GM18861 (cell line): ENCODE measurements around the gene GAREM1.
A peak's percentile ranks its signal among the peaks of the same experiment; 100 is the strongest.
"Not testable (repeated sequence)": the region's sequence is repeated elsewhere in the genome, so short reads cannot be mapped to it uniquely, and the experiment has no call there.

Source experiments
- ATAC-seq: cut with Tn5 transposase; IDR thresholded peaks from one replicate; pipeline ENCODE4 v1.9.1; 2021; ENCODE audit not compliant: unreplicated experiment

The GAREM1 gene

DNA sequence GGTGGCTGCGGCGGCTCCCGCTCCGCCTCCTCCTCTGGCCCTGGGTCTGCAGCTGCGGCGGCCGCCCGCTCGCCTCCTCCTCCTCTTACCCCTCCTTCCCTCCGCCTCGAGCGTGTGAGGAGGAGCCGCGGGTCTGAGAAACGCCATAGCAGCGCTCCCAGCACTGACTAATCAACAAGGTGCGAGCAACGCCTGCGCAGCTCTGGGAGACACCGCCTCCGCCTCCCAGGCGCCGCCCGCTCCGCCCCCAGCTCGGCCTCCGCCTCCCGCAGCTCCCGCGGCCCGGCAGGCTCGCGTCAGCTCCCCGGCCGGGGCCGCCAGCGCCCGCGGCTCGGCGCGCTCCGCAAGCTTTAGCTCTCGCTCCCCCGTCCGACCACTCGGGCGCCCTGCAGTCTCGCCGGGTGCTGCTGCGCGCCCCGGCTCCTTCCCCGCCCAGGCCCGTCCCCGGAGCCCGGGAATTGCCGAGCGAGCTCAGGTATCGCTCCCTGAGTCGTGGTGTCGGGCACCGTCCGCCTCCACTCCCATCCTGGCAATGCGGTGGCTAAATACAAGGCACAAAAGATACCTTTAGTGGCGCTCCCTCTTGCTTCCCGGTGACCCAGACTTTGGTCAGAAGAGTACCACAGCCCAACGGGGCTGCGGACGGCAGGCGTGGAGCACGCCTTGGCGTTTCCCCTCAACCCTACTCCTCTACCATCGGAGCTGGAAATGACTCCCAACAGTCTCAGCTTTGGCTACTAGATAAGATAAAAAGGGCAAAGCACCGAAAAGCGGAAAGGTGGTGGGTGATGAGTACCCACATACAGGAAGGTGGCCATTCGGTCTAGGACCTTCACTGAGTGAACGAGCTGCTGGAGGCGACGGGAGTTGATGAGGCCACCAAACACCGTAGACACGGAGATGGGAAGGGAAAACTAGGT is at the start of gene GAREM1:
Gene GAREM1, minus strand, starts transcription at position 169 of the 920 bp plus-strand sequence. CDS start 454 bp downstream, outside the sequence.
- ATAC-seq, result peak; percentile 96

DNA sequence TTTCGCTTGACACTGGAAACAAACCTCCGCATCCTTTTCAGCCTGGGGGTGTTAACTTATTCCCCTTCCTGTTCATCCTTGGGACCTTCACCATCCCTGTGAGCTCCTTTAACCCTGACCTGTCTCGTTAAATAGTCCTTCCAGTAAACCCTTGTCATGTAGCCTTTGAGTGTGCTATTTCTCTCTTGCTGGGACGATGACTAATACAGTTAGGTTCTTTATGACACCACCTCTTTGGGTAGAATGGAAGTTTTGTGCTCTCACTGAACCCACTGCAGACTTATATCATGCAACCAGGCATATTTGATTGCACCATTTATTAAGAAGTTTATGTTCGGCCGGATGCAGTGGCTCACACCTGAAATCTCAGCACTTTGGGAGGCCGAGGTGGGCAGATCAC is 40.5 kb upstream of the GAREM1 start:
- ATAC-seq, result no peak

DNA sequence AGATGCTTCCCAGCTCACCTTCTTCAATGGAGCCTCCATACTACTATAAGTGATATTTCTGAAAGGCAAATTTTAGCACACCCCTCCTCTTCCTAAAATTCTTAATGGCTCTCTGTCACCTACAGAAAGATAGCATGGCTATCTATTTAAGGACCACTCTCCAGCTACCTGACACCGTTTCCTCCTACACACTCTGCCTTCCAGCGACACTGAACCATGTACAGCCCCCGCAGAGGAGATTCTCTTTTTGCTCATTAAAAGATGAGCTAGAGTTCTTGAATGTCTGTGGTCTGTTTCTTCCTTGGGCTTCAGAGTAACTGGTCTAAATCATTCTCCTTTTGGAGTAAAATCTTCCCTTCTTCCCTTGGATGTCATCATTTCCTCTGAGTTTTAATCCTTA is 38.4 kb upstream of the GAREM1 start:
- ATAC-seq, result no peak

DNA sequence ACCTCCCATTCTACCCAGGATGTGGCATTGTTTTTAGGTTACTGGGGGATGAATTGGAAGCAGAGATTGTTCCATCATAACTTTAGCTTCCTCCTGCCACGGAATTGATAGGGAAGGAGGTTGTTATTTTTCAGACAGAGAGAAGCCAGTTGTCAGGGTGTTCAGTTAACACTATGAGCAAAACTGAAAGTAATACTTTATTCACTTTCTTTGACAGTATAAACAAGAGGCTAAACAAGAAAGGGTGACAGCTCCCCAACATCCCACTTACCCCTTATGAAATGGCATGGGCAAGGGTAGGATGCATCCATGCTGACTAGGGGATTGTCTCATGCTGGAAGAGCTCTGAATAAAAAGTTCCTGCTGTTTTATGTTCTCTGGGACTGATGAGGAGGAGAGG is 36.4 kb upstream of the GAREM1 start:
- no peak for ATAC-seq

- ATAC-seq, result no peak
Measured at GRCh38 chr18:32502014-32502413, 31.3 kb upstream of the GAREM1 start.

GRCh38 chr18:32501242-32501641 is 30.6 kb upstream of the GAREM1 start:
- ATAC-seq, result not testable (repeated sequence)

- no peak for ATAC-seq
Measured at GRCh38 chr18:32483002-32483401, 12.3 kb upstream of the GAREM1 start.

GRCh38 chr18:32482117-32482516 is 11.4 kb upstream of the GAREM1 start:
- ATAC-seq, result no peak

- no peak for ATAC-seq
Measured at GRCh38 chr18:32480581-32480980, 9.9 kb upstream of the GAREM1 start.

GRCh38 chr18:32478807-32479206 is 8.1 kb upstream of the GAREM1 start:
- no peak for ATAC-seq

- no peak for ATAC-seq
Measured at GRCh38 chr18:32478317-32478716, 7.6 kb upstream of the GAREM1 start.

DNA sequence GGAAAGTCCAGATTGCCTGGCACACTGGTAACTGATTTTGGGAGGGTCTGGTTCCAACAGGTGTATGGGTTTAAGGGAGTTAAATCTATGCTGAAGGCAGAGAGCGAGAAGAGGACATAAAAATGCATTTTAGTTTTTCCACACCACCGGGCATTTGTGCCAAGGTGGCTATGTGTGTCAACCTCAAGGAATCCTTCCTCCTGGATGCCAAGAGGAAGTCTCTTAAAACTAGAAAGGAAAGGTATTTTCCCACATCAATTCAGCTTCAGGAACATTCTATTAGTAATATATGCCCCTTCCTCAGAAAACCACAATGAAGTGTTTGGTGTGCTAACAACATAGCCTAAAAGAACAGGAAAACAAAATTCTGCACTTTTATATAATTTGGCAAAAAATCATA is 5.4 kb upstream of the GAREM1 start:
- ATAC-seq, result no peak

GRCh38 chr18:32475069-32475468 is 4.4 kb upstream of the GAREM1 start:
- ATAC-seq, result not testable (repeated sequence)

- no peak for ATAC-seq
Measured at GRCh38 chr18:32473325-32473724, 2.6 kb upstream of the GAREM1 start.

- ATAC-seq, result no peak
Measured at GRCh38 chr18:32472841-32473240, 2.2 kb upstream of the GAREM1 start.

DNA sequence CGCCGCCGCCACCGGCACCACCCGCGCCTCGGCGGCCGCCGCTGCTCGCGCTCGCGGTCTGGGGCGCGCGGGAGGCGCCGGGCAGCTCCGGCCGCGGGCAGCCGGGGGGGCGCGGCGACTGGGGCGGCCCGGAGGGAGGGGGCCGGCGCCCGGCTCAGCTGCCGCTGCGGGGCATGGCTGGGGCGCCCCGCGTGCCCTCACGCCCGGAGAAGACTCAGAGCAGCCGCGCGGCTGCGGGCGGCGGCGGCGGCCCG is 295 bp downstream of the GAREM1 start:
- ATAC-seq, result no peak

GRCh38 chr18:32469691-32470459 is 807 bp downstream of the GAREM1 start:
- no peak for ATAC-seq

GRCh38 chr18:32469190-32469651 is 1.5 kb downstream of the GAREM1 start:
- no peak for ATAC-seq

DNA sequence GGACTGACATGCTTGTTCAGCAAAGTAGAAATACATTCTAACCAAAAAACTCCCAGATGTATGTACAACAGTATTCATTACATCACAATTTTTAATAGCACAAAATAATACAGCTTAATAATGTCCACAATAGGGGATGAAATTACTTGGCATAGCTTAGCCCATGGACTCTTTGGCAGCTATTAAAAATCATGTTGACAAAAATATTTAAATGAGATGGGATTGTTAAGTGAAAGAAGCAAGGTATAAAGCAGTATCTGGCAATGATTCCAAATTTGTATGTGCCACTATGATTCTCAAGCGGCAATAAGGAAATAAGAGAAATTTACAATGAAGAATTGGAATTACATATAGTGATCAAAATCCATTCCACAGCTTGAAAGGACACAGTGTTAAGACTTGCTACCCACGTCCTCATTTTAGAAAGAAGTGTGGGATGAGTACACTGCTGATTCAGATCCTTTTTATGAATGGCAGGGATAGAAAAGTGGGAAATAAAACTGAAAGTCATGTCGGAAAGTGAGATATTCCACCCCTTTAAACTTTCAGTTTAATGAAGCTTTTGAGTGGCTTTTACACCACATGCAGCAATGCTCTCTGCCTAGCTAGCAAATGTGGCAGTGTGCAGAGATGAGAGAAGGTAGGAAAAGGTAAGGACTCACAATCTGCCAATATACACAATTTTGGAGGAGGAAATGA is 2.4 kb downstream of the GAREM1 start:
- no peak for ATAC-seq

- no peak for ATAC-seq
Measured at GRCh38 chr18:32461709-32462272, 8.9 kb downstream of the GAREM1 start.

GRCh38 chr18:32460171-32460731 is 10.4 kb downstream of the GAREM1 start:
- ATAC-seq, result no peak
